ENCODE data around the gene REEP1. TPM values are rescaled to one million over a fixed set of nuclear protein-coding genes. Genes with fewer than 3 reads are reported as not detected.

Gene REEP1
- total and polyA plus RNA-seq, 2 of the 13 experiments (the other 11 are each of a cell fraction or from before 2014, with no cell fraction given), result 0.27 TPM; not detected in 1

DNA sequence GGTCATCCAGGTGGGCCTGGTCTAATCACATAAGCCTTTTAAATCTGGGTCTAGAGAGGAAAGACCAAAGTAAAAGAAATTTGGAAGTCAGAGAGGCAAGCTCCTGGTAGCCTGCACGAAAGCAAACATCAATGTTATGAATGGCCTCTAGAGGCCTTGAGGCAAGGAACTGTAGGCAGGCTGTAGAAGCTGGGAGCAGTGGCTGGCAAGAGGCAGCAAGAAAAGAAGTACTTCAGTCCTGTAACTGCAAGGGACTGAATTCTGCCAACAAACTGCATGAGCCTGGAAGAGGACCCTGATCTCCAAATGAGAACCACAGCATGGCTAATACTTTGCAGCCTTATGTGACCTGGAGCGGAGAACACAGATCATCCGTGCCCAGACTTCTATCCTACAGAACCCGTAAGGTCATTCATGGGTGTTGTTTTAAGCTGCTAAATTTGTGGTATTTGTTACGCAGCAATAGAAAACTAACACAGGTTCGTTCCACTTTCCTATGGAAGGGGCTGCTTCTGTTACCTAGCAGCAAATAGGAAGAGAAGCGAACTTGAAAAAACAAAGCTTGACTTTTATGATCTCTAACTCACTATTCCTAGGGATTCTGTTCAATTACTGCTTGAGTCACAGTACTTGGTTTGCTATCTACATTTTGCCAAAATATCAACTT, 143.4 kb downstream of the REEP1 start (continued):
- TF ChIP-seq, protein P1, sequence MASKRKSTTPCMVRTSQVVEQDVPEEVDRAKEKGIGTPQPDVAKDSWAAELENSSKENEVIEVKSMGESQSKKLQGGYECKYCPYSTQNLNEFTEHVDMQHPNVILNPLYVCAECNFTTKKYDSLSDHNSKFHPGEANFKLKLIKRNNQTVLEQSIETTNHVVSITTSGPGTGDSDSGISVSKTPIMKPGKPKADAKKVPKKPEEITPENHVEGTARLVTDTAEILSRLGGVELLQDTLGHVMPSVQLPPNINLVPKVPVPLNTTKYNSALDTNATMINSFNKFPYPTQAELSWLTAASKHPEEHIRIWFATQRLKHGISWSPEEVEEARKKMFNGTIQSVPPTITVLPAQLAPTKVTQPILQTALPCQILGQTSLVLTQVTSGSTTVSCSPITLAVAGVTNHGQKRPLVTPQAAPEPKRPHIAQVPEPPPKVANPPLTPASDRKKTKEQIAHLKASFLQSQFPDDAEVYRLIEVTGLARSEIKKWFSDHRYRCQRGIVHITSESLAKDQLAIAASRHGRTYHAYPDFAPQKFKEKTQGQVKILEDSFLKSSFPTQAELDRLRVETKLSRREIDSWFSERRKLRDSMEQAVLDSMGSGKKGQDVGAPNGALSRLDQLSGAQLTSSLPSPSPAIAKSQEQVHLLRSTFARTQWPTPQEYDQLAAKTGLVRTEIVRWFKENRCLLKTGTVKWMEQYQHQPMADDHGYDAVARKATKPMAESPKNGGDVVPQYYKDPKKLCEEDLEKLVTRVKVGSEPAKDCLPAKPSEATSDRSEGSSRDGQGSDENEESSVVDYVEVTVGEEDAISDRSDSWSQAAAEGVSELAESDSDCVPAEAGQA (IDR thresholded peaks at IDR 0.05; ENCODE audit: low read depth), result no peak
- TF ChIP-seq, protein P1 (CRISPR knock-in tag; IDR thresholded peaks at IDR 0.05; ENCODE audit: borderline replicate concordance), result no peak
- TF ChIP-seq NFIC (IDR thresholded peaks at IDR 0.05; ENCODE audit: low read length) (no peak), TOPORS (CRISPR knock-in tag; IDR thresholded peaks at IDR 0.05) (no peak), ZFY (CRISPR knock-in tag; IDR thresholded peaks at IDR 0.05) (peak; percentile 37; the same call in 1 of the 2 replicates), STAG1 (CRISPR knock-in tag; IDR thresholded peaks at IDR 0.05) (0 out of 2 replicates have a peak, but pooled peaks have one; percentile 10), SP4 (CRISPR knock-in tag; IDR thresholded peaks at IDR 0.05) (0 out of 2 replicates have a peak, but pooled peaks have one; percentile 53), ZNF788 (CRISPR knock-in tag; IDR thresholded peaks at IDR 0.05; ENCODE audit: borderline replicate concordance) (no peak), POLR2A (IDR thresholded peaks at IDR 0.05; ENCODE audit: insufficient read depth in 1 of 2, low read depth in 2 of 2, low read length in 2 of 2) (no peak), ARNTL (CRISPR knock-in tag; IDR thresholded peaks at IDR 0.05) (no peak), ATAD3A (CRISPR knock-in tag; IDR thresholded peaks at IDR 0.05) (no peak), KLF12 (CRISPR knock-in tag; IDR thresholded peaks at IDR 0.05; ENCODE audit: borderline replicate concordance) (0 out of 2 replicates have a peak, but pooled peaks have one; percentile 25), NRL (CRISPR knock-in tag; IDR thresholded peaks at IDR 0.05; ENCODE audit: borderline replicate concordance) (no peak), CAMTA2 (CRISPR knock-in tag; IDR thresholded peaks at IDR 0.05; ENCODE audit: borderline replicate concordance) (no peak), HNRNPH1 (optimal IDR thresholded peaks at IDR 0.05; ENCODE audit: low read depth, low read length) (no peak), CHCHD3 (CRISPR knock-in tag; IDR thresholded peaks at IDR 0.05) (no peak), JUND (CRISPR knock-in tag; IDR thresholded peaks at IDR 0.05) (no peak)
- TF ChIP-seq, protein P2, sequence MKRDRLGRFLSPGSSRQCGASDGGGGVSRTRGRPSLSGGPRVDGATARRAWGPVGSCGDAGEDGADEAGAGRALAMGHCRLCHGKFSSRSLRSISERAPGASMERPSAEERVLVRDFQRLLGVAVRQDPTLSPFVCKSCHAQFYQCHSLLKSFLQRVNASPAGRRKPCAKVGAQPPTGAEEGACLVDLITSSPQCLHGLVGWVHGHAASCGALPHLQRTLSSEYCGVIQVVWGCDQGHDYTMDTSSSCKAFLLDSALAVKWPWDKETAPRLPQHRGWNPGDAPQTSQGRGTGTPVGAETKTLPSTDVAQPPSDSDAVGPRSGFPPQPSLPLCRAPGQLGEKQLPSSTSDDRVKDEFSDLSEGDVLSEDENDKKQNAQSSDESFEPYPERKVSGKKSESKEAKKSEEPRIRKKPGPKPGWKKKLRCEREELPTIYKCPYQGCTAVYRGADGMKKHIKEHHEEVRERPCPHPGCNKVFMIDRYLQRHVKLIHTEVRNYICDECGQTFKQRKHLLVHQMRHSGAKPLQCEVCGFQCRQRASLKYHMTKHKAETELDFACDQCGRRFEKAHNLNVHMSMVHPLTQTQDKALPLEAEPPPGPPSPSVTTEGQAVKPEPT (CRISPR knock-in tag; IDR thresholded peaks at IDR 0.05; ENCODE audit: low read depth), result no peak
- TF ChIP-seq, protein P3, sequence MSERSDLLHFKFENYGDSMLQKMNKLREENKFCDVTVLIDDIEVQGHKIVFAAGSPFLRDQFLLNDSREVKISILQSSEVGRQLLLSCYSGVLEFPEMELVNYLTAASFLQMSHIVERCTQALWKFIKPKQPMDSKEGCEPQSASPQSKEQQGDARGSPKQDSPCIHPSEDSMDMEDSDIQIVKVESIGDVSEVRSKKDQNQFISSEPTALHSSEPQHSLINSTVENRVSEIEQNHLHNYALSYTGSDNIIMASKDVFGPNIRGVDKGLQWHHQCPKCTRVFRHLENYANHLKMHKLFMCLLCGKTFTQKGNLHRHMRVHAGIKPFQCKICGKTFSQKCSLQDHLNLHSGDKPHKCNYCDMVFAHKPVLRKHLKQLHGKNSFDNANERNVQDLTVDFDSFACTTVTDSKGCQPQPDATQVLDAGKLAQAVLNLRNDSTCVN (CRISPR knock-in tag; IDR thresholded peaks at IDR 0.05; ENCODE audit: borderline replicate concordance), result no peak
